Panc1 (cell line): ENCODE measurements around the gene IRF3. TPM values are rescaled to one million over a fixed set of nuclear protein-coding genes. Genes with fewer than 3 reads are reported as not detected.

Experiments
- ATAC-seq: fragments of 200-7000 bp; cut with Tn5 transposase; 2 replicates; pipeline ENCODE4 v1.9.1; 2020; ENCODE audit warnings: mild to moderate bottlenecking, moderate library complexity
- BruUV-seq: library from RNA; stranded (reverse); fragments of 400-500 nt; replicated peaks from 2 replicates; lab custom pipeline; 2021; lab: Mats Ljungman, UMichigan
- CTCF ChIA-PET: fragments of 300-600 bp; sonication (Branson Sonifier 250); formaldehyde crosslinking; loops from one replicate; lab custom pipeline; 2022; ENCODE audit warnings: antibody characterized with exemption; lab: Charles Lee
- POLR2A ChIA-PET: fragments of 300-600 bp; sonication (Branson Sonifier 250); formaldehyde crosslinking; loops from one replicate; lab custom pipeline; 2022; ENCODE audit warnings: antibody characterized with exemption; lab: Charles Lee
- DNase-seq: peaks from one replicate; pipeline ENCODE4 v3.0.0-alpha.2; 2010; ENCODE audit warnings: low read depth, low spot score
- H3K27ac ChIP-seq: 2 replicates; pipeline ENCODE4 v1.5.1; 2011; ENCODE audit warnings: mild to moderate bottlenecking, low read length, inconsistent platforms
- H3K27me3 ChIP-seq: fragments of 200-500 bp; sonication (Bioruptor generic); 2 replicates; pipeline ENCODE4 v1.6.0; 2014; ENCODE audit warnings: low read length, inconsistent platforms; ENCODE audit not compliant: control insufficient read depth, insufficient read depth
- H3K36me3 ChIP-seq: fragments of 200-500 bp; sonication (Bioruptor generic); 2 replicates; pipeline ENCODE4 v1.5.1; 2014; ENCODE audit warnings: inconsistent platforms, mild to moderate bottlenecking, low read length, moderate library complexity; ENCODE audit not compliant: control insufficient read depth, insufficient read depth
- H3K4me1 ChIP-seq: 2 replicates; pipeline ENCODE4 v1.5.1; 2011; ENCODE audit warnings: inconsistent platforms, mild to moderate bottlenecking, low read length, moderate library complexity; ENCODE audit not compliant: control insufficient read depth, insufficient read depth
- H3K4me3 ChIP-seq, 2 experiments: 2 replicates each; pipeline ENCODE4 v1.5.1; 2011 to 2012; ENCODE audit warnings: low read depth in 2 of 2, low read length in 2 of 2, mild to moderate bottlenecking in 2 of 2, inconsistent platforms in 1 of 2, moderate library complexity in 1 of 2
- H3K9me3 ChIP-seq: fragments of 200-500 bp; sonication (Bioruptor generic); 2 replicates; pipeline ENCODE4 v1.5.1; 2014; ENCODE audit warnings: low read depth, mild to moderate bottlenecking, inconsistent platforms, low read length, moderate library complexity; ENCODE audit not compliant: control insufficient read depth, insufficient read depth
- POLR2AphosphoS5 ChIP-seq: IDR thresholded peaks from 2 replicates; pipeline ENCODE4 v1.6.1; 2012; ENCODE audit warnings: mild to moderate bottlenecking, low read depth, low read length, moderate library complexity
- SIN3A ChIP-seq: IDR thresholded peaks from 2 replicates; pipeline ENCODE4 v1.6.1; 2012; ENCODE audit warnings: low read depth, mild to moderate bottlenecking, low read length, moderate library complexity, borderline replicate concordance; ENCODE audit not compliant: insufficient read depth
- TCF7L2 ChIP-seq: IDR thresholded peaks from 2 replicates; pipeline ENCODE4 v1.6.1; 2011; ENCODE audit warnings: mild to moderate bottlenecking, low read depth, low read length, inconsistent platforms
- in situ Hi-C: cut with HindIII; loops from 2 replicates; pipeline ENCODE4 v1.10.0; 2016; ENCODE audit warnings: low sequenced_read_pairs, low pct_unique_long_range_greater_than_20kb
- intact Hi-C: fragments of 100-400 bp; cut with micrococcal nuclease; formaldehyde crosslinking; loops from one replicate; pipeline ENCODE4 v1.10.0; 2022; ENCODE audit not compliant: unreplicated experiment
- total RNA-seq: library from RNA; stranded (reverse); gene quantifications from one replicate; pipeline ENCODE4 v1.2.1, GENCODE V29; 2021; ENCODE audit not compliant: unreplicated experiment
- TF ChIP-seq, protein P1 (sequence below): fragments of 450-650 bp; IDR thresholded peaks from 2 replicates; pipeline ENCODE4 v1.5.1; 2017; ENCODE audit warnings: mild to moderate bottlenecking
- TF ChIP-seq, protein P2 (sequence below), 2 experiments: IDR thresholded peaks; 2 replicates each; pipeline ENCODE4 v1.6.1; 2011 to 2012; ENCODE audit warnings: low read depth in 2 of 2, control low read depth in 1 of 2, low read length in 1 of 2, mild to moderate bottlenecking in 1 of 2, moderate library complexity in 1 of 2; ENCODE audit not compliant: insufficient read depth in 1 of 2

Gene IRF3
- total RNA-seq, 1 experiment from 2014 or later, result 109 TPM

DNA sequence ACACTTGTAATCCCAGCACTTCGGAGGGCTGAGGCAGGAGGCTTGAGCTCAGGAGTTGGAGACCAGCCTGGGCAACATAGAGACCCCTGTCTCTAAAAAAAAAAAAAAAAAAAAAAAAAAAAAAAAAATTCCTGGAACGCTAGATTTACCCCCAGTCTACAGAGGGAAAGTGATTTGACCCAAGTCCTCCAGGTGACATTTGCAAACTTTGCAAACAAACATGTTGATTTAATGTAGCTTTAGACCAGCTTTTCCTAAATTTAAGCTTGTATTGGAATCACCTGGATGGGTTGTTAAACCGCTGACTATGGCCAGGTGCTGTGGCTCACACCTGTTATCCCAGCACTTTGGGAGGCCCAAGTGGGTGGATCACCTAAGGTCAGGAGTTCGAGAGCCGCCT, 33.7 kb upstream of the IRF3 start:
- H3K36me3 ChIP-seq, result no peaks in the 10 kb centered on the region
- ChIA-PET POLR2A (no interaction called here), CTCF (interaction anchor here (0.6 kb wide), 1 partner anchor 706 kb away, joined by 3 read pairs; the partner anchor contains the start of gene GYS1)
- ATAC-seq (no peak), DNase-seq (no peak)
- TF ChIP-seq TCF7L2 (no peak), SIN3A (no peak), POLR2AphosphoS5 (no peak)
- TF ChIP-seq, protein P1, sequence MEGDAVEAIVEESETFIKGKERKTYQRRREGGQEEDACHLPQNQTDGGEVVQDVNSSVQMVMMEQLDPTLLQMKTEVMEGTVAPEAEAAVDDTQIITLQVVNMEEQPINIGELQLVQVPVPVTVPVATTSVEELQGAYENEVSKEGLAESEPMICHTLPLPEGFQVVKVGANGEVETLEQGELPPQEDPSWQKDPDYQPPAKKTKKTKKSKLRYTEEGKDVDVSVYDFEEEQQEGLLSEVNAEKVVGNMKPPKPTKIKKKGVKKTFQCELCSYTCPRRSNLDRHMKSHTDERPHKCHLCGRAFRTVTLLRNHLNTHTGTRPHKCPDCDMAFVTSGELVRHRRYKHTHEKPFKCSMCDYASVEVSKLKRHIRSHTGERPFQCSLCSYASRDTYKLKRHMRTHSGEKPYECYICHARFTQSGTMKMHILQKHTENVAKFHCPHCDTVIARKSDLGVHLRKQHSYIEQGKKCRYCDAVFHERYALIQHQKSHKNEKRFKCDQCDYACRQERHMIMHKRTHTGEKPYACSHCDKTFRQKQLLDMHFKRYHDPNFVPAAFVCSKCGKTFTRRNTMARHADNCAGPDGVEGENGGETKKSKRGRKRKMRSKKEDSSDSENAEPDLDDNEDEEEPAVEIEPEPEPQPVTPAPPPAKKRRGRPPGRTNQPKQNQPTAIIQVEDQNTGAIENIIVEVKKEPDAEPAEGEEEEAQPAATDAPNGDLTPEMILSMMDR, result no peak
- TF ChIP-seq, protein P2, sequence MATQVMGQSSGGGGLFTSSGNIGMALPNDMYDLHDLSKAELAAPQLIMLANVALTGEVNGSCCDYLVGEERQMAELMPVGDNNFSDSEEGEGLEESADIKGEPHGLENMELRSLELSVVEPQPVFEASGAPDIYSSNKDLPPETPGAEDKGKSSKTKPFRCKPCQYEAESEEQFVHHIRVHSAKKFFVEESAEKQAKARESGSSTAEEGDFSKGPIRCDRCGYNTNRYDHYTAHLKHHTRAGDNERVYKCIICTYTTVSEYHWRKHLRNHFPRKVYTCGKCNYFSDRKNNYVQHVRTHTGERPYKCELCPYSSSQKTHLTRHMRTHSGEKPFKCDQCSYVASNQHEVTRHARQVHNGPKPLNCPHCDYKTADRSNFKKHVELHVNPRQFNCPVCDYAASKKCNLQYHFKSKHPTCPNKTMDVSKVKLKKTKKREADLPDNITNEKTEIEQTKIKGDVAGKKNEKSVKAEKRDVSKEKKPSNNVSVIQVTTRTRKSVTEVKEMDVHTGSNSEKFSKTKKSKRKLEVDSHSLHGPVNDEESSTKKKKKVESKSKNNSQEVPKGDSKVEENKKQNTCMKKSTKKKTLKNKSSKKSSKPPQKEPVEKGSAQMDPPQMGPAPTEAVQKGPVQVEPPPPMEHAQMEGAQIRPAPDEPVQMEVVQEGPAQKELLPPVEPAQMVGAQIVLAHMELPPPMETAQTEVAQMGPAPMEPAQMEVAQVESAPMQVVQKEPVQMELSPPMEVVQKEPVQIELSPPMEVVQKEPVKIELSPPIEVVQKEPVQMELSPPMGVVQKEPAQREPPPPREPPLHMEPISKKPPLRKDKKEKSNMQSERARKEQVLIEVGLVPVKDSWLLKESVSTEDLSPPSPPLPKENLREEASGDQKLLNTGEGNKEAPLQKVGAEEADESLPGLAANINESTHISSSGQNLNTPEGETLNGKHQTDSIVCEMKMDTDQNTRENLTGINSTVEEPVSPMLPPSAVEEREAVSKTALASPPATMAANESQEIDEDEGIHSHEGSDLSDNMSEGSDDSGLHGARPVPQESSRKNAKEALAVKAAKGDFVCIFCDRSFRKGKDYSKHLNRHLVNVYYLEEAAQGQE (IDR thresholded peaks at IDR 0.05; ENCODE audit: insufficient read depth in 1 of 2, low read depth in 2 of 2, low read length in 1 of 2), result no peak
- no peak overlapping the region for H3K4me3 ChIP-seq
- H3K4me1 ChIP-seq, result no peaks in the 10 kb centered on the region
- BruUV-seq, result no TSS peak
- H3K27ac ChIP-seq, result no peak overlapping the region
- in situ Hi-C loops, result no loop called here
- H3K9me3 ChIP-seq, result no peaks in the 10 kb centered on the region
- intact Hi-C loops, result no loop called here
- no peaks in the 10 kb centered on the region for H3K27me3 ChIP-seq

DNA sequence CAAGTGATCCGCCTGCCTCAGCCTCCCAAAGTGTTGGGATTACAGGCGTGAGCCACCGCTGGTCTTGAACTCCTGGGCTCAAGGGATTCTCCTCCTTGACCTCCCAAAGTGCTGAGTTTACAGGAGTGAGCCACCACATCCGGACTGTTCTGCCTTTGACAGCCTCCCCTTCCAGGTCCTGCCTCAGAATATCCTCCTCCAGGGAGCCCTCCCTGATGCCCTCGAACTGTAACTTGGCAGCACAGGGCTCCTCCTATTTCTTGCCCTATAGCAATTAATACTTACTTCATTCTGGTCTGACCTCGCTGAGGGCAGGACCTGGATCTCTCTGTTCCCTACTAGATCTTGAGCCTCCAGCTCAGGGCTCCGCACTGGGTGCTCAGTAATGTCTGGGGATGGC, 31.2 kb upstream of the IRF3 start:
- H3K27ac ChIP-seq, result no peak overlapping the region
- H3K36me3 ChIP-seq, result no peaks in the 10 kb centered on the region
- ChIA-PET CTCF (interaction anchor here (0.5 kb wide), 1 partner anchor 23 kb away, joined by 7 read pairs; no protein-coding TSS in a partner anchor), POLR2A (no interaction called here)
- no peak overlapping the region for H3K4me3 ChIP-seq
- in situ Hi-C loops (no loop called here), intact Hi-C loops (no loop called here)
- ATAC-seq (no peak), DNase-seq (no peak)
- no TSS peak for BruUV-seq
- H3K4me1 ChIP-seq, result no peaks in the 10 kb centered on the region
- no peaks in the 10 kb centered on the region for H3K9me3 ChIP-seq
- no peaks in the 10 kb centered on the region for H3K27me3 ChIP-seq
- TF ChIP-seq POLR2AphosphoS5 (no peak), TCF7L2 (no peak), SIN3A (no peak)
- TF ChIP-seq, protein P2 (IDR thresholded peaks at IDR 0.05; ENCODE audit: insufficient read depth in 1 of 2, low read depth in 2 of 2, low read length in 1 of 2), result no peak
- TF ChIP-seq, protein P1, result no peak
